ENCODE measurements around the gene BMP6. TPM values are rescaled to one million over a fixed set of nuclear protein-coding genes. Genes with fewer than 3 reads are reported as not detected.

Gene BMP6
- total RNA-seq, 1 experiment from 2014 or later, result 1.6 TPM

- intact Hi-C loops (cut with micrococcal nuclease), result no loop called here
- Histone ChIP-seq H3K27me3 (ENCODE audit: insufficient read depth, low read length) (no peaks in the 10 kb centered on the region), H3K27ac (ENCODE audit: low read depth, low read length) (no peak overlapping the region), H3K9ac (ENCODE audit: low read length) (no peak overlapping the region), H4K20me1 (ENCODE audit: insufficient read depth) (no peaks in the 10 kb centered on the region), H3K9me2 (ENCODE audit: insufficient read depth) (no peaks in the 10 kb centered on the region), H3K79me2 (ENCODE audit: insufficient read depth, low read length) (peaks cover 83% of the 10 kb centered on the region), H2AFZ (ENCODE audit: low read depth, low read length, poor library complexity, severe bottlenecking) (no peak overlapping the region), H3K4me2 (ENCODE audit: low read length) (no peak overlapping the region), H3K4me1 (ENCODE audit: control insufficient read depth in 1 of 2, insufficient read depth in 2 of 2, low read length in 2 of 2) (no peaks in the 10 kb centered on the region), H3K36me3 (ENCODE audit: control insufficient read depth in 1 of 2, insufficient read depth in 2 of 2, low read length in 2 of 2) (peaks cover 55 to 71% of the 10 kb centered on the region in 2 experiments; a peak in 3 of 4 replicates), H3K9me3 (ENCODE audit: control insufficient read depth in 1 of 2, insufficient read depth in 1 of 2, low read depth in 1 of 2, low read length in 2 of 2) (no peaks in the 10 kb centered on the region), H3K4me3 (replicated peaks in 1 of 2; ENCODE audit: low read depth in 1 of 2, low read length in 2 of 2) (no peak overlapping the region)
- TF ChIP-seq CEBPB (IDR thresholded peaks at IDR 0.05; ENCODE audit: low read depth) (no peak), POLR2A (IDR thresholded peaks at IDR 0.05; ENCODE audit: borderline replicate concordance, extremely low read depth, insufficient read depth, insufficient read length) (no peak), SRF (IDR thresholded peaks at IDR 0.05; ENCODE audit: low read depth) (no peak), CTCF (IDR thresholded peaks at IDR 0.05 in 2 of 3, conservative IDR thresholded peaks at IDR 0.05 in 1 of 3; ENCODE audit: borderline replicate concordance in 1 of 3, insufficient read depth in 1 of 3, low read depth in 2 of 3, low read length in 2 of 3) (no peak), RAD21 (IDR thresholded peaks at IDR 0.05; ENCODE audit: low read depth) (no peak), REST (IDR thresholded peaks at IDR 0.05; ENCODE audit: low read depth) (no peak), MAX (IDR thresholded peaks at IDR 0.05) (no peak), JUND (IDR thresholded peaks at IDR 0.05) (no peak), YY1 (IDR thresholded peaks at IDR 0.05; ENCODE audit: extremely low read depth, insufficient replicate concordance, low read depth, low read length) (no peak), ZBTB33 (IDR thresholded peaks at IDR 0.05; ENCODE audit: extremely low read depth, insufficient replicate concordance, low read length) (no peak), SIN3A (IDR thresholded peaks at IDR 0.05; ENCODE audit: low read depth) (no peak), EZH2phosphoT487 (IDR thresholded peaks at IDR 0.05; ENCODE audit: borderline replicate concordance) (no peak), ZFX (IDR thresholded peaks at IDR 0.05) (no peak), FOSL1 (IDR thresholded peaks at IDR 0.05; ENCODE audit: low read depth) (no peak), TCF7L2 (IDR thresholded peaks at IDR 0.05; ENCODE audit: borderline replicate concordance, extremely low read depth, insufficient read depth, insufficient read length) (no peak), EZH2 (IDR thresholded peaks at IDR 0.05) (no peak), CBX3 (IDR thresholded peaks at IDR 0.05; ENCODE audit: low read depth) (no peak), ELF1 (IDR thresholded peaks at IDR 0.05; ENCODE audit: borderline replicate concordance, low read depth) (no peak)
- RAD21 ChIA-PET (ENCODE audit: low non-redundant PET in 1 of 2, low total read pairs in 2 of 2, uncharacterized antibody in 2 of 2, unreplicated experiment in 2 of 2), result no interaction called here
- no peak for DNase-seq (ENCODE audit: low read depth, low spot score)
- no TSS peak for BruUV-seq (replicated peaks)
- CTCF ChIA-PET, result no interaction called here
- POLR2A ChIA-PET, result no interaction called here
- ATAC-seq, result no peak
Observed at GRCh38 chr6:7900621-7901020, 174.7 kb downstream of the BMP6 start.

Data from HCT116 (cell line).